ENCODE data around the gene SLC35E1. TPM values are rescaled to one million over a fixed set of nuclear protein-coding genes. Genes with fewer than 3 reads are reported as not detected.

The SLC35E1 gene
- total and polyA plus RNA-seq, 2 of the 13 experiments (the other 11 are each of a cell fraction or from before 2014, with no cell fraction given) = 21.2 to 46.5 TPM

DNA sequence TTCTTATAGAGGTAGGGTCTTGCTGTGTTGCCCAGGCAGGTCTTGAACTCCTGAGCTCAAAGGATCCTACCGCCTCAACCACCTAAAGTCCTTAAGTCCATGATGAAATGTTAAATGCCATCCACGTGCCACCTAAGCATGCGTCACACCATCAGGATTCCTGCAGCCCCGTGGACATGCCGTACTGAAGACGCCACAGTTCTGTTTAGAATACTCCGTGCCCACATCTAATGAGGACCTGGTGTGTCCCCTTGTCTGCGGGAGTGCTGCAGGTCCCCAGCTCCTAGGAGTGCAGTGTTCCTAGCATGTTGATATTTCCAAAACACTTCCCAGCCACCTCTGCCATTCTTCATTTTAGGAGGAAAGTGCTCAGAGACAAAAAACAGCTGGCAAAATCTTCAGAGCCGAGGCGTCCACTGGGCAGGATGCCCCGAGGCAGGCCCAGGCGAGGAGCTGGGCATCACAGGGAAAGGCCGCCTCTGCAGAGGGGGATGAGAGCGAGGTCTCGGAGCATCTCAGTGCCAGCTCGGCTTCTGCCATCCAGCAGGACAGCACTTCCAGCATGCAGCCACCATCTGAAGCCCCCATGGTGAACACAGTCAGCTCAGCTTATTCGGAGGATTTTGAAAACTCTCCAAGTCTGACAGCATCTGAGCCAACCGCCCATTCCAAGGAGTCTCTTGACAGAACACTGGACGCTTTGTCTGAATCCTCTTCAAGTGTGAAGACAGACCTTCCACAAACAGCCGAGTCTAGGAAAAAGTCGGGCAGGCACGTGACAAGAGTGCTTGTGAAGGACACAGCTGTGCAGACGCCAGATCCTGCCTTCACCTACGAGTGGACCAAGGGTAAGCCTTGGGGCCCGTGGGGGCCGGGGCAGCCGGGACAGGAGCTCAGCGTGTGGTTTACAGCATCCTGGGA, 62.8 kb downstream of the SLC35E1 start:
- WGBS (ENCODE audit: low lambda C conversion rate) = over 99% methylated on average over 28 of the region's 28 CpGs
- Histone ChIP-seq H3K4me1 (ENCODE audit: insufficient read depth, low read length) (no peaks in the 10 kb centered on the region), H3K36me3 (replicated peaks in 1 of 2; ENCODE audit: control insufficient read depth in 1 of 2, insufficient read depth in 2 of 2, low read length in 2 of 2) (peaks cover 4 to 37% of the 10 kb centered on the region in 2 experiments; a peak in 4 of 5 replicates), H3K79me2 (ENCODE audit: insufficient read depth, low read length) (no peaks in the 10 kb centered on the region), H3K4me2 (ENCODE audit: low read depth, low read length) (no peak overlapping the region), H3K9ac (ENCODE audit: insufficient read depth, low read depth, low read length) (no peak overlapping the region), H4K20me1 (ENCODE audit: insufficient read depth, low read length) (no peaks in the 10 kb centered on the region), H2AFZ (ENCODE audit: low read length) (no peak overlapping the region), H3K27me3 (ENCODE audit: control insufficient read depth in 1 of 2, insufficient read depth in 2 of 2, low read length in 2 of 2) (no peaks in the 10 kb centered on the region), H3K9me3 (ENCODE audit: low read length) (no peaks in the 10 kb centered on the region), H3K27ac (ENCODE audit: extremely low read length, insufficient read depth, low read length) (no peak overlapping the region), H3K4me3 (replicated peaks in 1 of 3; ENCODE audit: insufficient read depth in 1 of 3, low read depth in 2 of 3, low read length in 3 of 3) (no peak overlapping the region)
- FAIRE-seq (no peak), DNase-seq (ENCODE audit: low spot score) (no peak), ATAC-seq (no peak)
- in situ Hi-C loops (cut with HindIII; ENCODE audit: extremely low pct_ligation_motif_present, low pct_unique_long_range_greater_than_20kb) (no loop called here), intact Hi-C loops (cut with micrococcal nuclease; ENCODE audit: unreplicated experiment) (no loop called here)
- no TSS peak for BruUV-seq (replicated peaks)
- CTCF ChIA-PET (ENCODE audit: low intra/inter-chr PET ratio, low total read pairs) = no interaction called here
- POLR2A ChIA-PET = no interaction called here
- TF ChIP-seq HMG20A (CRISPR knock-in tag; IDR thresholded peaks at IDR 0.05; ENCODE audit: borderline replicate concordance) = no peak
- no peak for TF ChIP-seq IRX3 (CRISPR knock-in tag; IDR thresholded peaks at IDR 0.05; ENCODE audit: borderline replicate concordance, low read depth)
- TF ChIP-seq, protein P1, sequence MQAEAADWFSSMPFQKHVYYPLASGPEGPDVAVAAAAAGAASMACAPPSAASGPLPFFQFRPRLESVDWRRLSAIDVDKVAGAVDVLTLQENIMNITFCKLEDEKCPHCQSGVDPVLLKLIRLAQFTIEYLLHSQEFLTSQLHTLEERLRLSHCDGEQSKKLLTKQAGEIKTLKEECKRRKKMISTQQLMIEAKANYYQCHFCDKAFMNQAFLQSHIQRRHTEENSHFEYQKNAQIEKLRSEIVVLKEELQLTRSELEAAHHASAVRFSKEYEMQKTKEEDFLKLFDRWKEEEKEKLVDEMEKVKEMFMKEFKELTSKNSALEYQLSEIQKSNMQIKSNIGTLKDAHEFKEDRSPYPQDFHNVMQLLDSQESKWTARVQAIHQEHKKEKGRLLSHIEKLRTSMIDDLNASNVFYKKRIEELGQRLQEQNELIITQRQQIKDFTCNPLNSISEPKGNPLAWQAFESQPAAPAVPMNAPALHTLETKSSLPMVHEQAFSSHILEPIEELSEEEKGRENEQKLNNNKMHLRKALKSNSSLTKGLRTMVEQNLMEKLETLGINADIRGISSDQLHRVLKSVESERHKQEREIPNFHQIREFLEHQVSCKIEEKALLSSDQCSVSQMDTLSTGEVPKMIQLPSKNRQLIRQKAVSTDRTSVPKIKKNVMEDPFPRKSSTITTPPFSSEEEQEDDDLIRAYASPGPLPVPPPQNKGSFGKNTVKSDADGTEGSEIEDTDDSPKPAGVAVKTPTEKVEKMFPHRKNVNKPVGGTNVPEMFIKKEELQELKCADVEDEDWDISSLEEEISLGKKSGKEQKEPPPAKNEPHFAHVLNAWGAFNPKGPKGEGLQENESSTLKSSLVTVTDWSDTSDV (CRISPR knock-in tag; IDR thresholded peaks at IDR 0.05) = no peak
- no peak for TF ChIP-seq YY1 (IDR thresholded peaks at IDR 0.05; ENCODE audit: insufficient read depth, insufficient replicate concordance, low read depth, low read length)
- TF ChIP-seq ZSCAN20 (CRISPR knock-in tag; IDR thresholded peaks at IDR 0.05; ENCODE audit: borderline replicate concordance) = no peak
- TF ChIP-seq GABPB1 (CRISPR knock-in tag; IDR thresholded peaks at IDR 0.05) = no peak
- TF ChIP-seq RELA (CRISPR knock-in tag; IDR thresholded peaks at IDR 0.05) = no peak
- TF ChIP-seq, protein P2, sequence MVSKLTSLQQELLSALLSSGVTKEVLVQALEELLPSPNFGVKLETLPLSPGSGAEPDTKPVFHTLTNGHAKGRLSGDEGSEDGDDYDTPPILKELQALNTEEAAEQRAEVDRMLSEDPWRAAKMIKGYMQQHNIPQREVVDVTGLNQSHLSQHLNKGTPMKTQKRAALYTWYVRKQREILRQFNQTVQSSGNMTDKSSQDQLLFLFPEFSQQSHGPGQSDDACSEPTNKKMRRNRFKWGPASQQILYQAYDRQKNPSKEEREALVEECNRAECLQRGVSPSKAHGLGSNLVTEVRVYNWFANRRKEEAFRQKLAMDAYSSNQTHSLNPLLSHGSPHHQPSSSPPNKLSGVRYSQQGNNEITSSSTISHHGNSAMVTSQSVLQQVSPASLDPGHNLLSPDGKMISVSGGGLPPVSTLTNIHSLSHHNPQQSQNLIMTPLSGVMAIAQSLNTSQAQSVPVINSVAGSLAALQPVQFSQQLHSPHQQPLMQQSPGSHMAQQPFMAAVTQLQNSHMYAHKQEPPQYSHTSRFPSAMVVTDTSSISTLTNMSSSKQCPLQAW (CRISPR knock-in tag; IDR thresholded peaks at IDR 0.05) = no peak
- no peak for TF ChIP-seq ZC3H4 (CRISPR knock-in tag; IDR thresholded peaks at IDR 0.05; ENCODE audit: borderline replicate concordance)
- TF ChIP-seq ADNP (CRISPR knock-in tag; IDR thresholded peaks at IDR 0.05) = no peak
- TF ChIP-seq HNF4G (IDR thresholded peaks at IDR 0.05; ENCODE audit: borderline replicate concordance, low read depth, low read length) = no peak
- no peak for TF ChIP-seq HNF4G (CRISPR knock-in tag; IDR thresholded peaks at IDR 0.05; ENCODE audit: borderline replicate concordance, low read depth)
- TF ChIP-seq, protein P3, sequence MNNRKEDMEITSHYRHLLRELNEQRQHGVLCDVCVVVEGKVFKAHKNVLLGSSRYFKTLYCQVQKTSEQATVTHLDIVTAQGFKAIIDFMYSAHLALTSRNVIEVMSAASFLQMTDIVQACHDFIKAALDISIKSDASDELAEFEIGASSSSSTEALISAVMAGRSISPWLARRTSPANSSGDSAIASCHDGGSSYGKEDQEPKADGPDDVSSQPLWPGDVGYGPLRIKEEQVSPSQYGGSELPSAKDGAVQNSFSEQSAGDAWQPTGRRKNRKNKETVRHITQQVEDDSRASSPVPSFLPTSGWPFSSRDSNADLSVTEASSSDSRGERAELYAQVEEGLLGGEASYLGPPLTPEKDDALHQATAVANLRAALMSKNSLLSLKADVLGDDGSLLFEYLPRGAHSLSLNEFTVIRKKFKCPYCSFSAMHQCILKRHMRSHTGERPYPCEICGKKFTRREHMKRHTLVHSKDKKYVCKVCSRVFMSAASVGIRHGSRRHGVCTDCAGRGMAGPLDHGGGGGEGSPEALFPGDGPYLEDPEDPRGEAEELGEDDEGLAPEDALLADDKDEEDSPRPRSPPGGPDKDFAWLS (CRISPR knock-in tag; IDR thresholded peaks at IDR 0.05; ENCODE audit: borderline replicate concordance) = no peak
- no peak for TF ChIP-seq ZNF101 (CRISPR knock-in tag; IDR thresholded peaks at IDR 0.05; ENCODE audit: borderline replicate concordance, low read depth)
- TF ChIP-seq, protein P4, sequence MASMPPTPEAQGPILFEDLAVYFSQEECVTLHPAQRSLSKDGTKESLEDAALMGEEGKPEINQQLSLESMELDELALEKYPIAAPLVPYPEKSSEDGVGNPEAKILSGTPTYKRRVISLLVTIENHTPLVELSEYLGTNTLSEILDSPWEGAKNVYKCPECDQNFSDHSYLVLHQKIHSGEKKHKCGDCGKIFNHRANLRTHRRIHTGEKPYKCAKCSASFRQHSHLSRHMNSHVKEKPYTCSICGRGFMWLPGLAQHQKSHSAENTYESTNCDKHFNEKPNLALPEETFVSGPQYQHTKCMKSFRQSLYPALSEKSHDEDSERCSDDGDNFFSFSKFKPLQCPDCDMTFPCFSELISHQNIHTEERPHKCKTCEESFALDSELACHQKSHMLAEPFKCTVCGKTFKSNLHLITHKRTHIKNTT (CRISPR knock-in tag; IDR thresholded peaks at IDR 0.05) = no peak
- no peak for TF ChIP-seq KDM3A (CRISPR knock-in tag; IDR thresholded peaks at IDR 0.05; ENCODE audit: low read depth)

Data from HepG2 (cell line).